Measurements from ENCODE around the gene ZNF831. TPM values are rescaled to one million over a fixed set of nuclear protein-coding genes. Genes with fewer than 3 reads are reported as not detected.

ZNF831 gene
- total RNA-seq, 1 donor from 2014 or later = not detected

DNA sequence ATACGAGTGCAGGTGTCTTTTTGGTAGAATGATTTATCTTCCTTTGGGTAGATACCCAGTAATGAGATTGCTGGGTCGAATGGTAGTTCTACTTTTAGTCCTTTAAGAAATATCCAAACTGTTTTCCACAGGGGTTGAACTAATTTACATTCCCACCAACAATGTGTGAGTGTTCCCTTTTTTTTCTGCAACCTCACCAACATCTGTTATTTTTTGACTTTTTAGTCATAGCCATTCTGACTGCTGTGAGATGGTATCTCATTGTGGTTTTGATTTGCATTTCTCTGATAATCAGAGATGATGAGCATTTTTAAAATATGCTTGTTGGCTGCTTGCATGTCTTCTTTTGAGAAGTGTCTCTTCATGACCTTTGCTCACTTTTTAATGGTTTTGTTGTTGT is 1.9 kb upstream of the ZNF831 start:
- TF ChIP-seq EZH2 (IDR thresholded peaks at IDR 0.05; ENCODE audit: insufficient read depth, low read length) = no peak
- TF ChIP-seq, protein P1, sequence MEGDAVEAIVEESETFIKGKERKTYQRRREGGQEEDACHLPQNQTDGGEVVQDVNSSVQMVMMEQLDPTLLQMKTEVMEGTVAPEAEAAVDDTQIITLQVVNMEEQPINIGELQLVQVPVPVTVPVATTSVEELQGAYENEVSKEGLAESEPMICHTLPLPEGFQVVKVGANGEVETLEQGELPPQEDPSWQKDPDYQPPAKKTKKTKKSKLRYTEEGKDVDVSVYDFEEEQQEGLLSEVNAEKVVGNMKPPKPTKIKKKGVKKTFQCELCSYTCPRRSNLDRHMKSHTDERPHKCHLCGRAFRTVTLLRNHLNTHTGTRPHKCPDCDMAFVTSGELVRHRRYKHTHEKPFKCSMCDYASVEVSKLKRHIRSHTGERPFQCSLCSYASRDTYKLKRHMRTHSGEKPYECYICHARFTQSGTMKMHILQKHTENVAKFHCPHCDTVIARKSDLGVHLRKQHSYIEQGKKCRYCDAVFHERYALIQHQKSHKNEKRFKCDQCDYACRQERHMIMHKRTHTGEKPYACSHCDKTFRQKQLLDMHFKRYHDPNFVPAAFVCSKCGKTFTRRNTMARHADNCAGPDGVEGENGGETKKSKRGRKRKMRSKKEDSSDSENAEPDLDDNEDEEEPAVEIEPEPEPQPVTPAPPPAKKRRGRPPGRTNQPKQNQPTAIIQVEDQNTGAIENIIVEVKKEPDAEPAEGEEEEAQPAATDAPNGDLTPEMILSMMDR (IDR thresholded peaks at IDR 0.05; ENCODE audit: insufficient read depth, low read depth, low read length) = no peak

DNA sequence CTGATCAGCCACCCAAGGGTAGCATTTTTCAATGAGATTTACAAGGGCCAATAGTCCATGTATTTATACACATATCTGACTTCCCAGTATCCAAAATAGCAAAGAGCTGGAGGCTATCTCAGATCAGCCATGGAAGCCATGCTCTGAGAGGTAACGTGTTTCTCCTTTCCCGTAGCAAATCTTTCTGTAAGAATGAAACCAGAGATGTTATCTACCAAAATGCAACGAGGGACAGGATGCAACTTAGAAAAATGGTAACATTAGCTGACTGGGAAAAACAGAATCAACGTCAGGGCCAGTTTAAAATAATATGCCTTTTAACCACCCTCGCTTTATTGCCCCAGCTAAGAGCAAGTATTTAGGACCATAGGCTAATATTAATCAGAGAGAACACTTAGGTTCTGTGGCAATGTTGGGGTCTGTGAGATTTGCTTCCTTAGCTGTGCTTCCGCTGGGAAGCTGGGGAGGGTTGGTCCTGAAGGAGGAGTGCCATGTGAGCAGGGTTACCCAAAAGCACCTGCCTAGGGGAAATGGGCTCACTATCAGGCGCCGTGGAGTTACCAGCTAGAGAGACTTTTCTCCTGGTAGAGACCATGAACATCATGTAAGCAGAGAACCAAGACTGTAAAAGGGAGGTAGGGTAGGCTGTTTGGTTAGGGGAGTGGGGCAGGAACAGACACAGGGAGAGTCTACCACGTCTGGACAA is 1.2 kb downstream of the ZNF831 start:
- H3K4me2 ChIP-seq (ENCODE audit: low read length) = no peak overlapping the region
- H2AFZ ChIP-seq (ENCODE audit: low read depth, low read length) = no peak overlapping the region
- no peaks in the 10 kb centered on the region for H3K36me3 Mint-ChIP-seq (ENCODE audit: low read depth, unreplicated experiment)
- H3K4me1 ChIP-seq (ENCODE audit: insufficient read depth, low read length) = no peaks in the 10 kb centered on the region
- no peaks in the 10 kb centered on the region for H3K9me3 Mint-ChIP-seq (ENCODE audit: unreplicated experiment)
- no peaks in the 10 kb centered on the region for H3K79me2 ChIP-seq (ENCODE audit: insufficient read depth, low read length)
- H3K27ac ChIP-seq (ENCODE audit: low read depth, low read length) = no peak overlapping the region
- no peaks in the 10 kb centered on the region for H4K20me1 ChIP-seq (ENCODE audit: insufficient read depth, low read length)
- H3K27me3 ChIP-seq (ENCODE audit: insufficient read depth, low read length) = peaks cover 2% of the 10 kb centered on the region
- H3K36me3 ChIP-seq (ENCODE audit: insufficient read depth, low read length) = no peaks in the 10 kb centered on the region
- no peak for TF ChIP-seq EZH2 (IDR thresholded peaks at IDR 0.05; ENCODE audit: insufficient read depth, low read length)
- TF ChIP-seq, protein P1 (IDR thresholded peaks at IDR 0.05; ENCODE audit: insufficient read depth, low read depth, low read length) = no peak
- H3K9ac ChIP-seq (ENCODE audit: low read length) = no peak overlapping the region
- H3K4me3 ChIP-seq (ENCODE audit: insufficient read depth, low read depth, low read length) = no peak overlapping the region
- DNase-seq (ENCODE audit: low read depth) = no peak
- H3K27me3 Mint-ChIP-seq (ENCODE audit: low read depth, unreplicated experiment) = peaks cover 31% of the 10 kb centered on the region
- no peak for FAIRE-seq
- no peaks in the 10 kb centered on the region for H3K9me3 ChIP-seq (ENCODE audit: insufficient read depth, low read depth, low read length)
- H3K27ac Mint-ChIP-seq (ENCODE audit: unreplicated experiment) = no peak overlapping the region
- H3K4me3 Mint-ChIP-seq (ENCODE audit: unreplicated experiment) = no peak overlapping the region
- no peaks in the 10 kb centered on the region for H3K4me1 Mint-ChIP-seq (ENCODE audit: low read depth, unreplicated experiment)

More for the DNA sequence above, 1.9 kb upstream of the ZNF831 start:
- Mint-ChIP-seq H3K4me1 (ENCODE audit: low read depth, unreplicated experiment) (no peaks in the 10 kb centered on the region), H3K27me3 (ENCODE audit: low read depth, unreplicated experiment) (peaks cover 26% of the 10 kb centered on the region), H3K27ac (ENCODE audit: unreplicated experiment) (no peak overlapping the region), H3K36me3 (ENCODE audit: low read depth, unreplicated experiment) (no peaks in the 10 kb centered on the region), H3K4me3 (ENCODE audit: unreplicated experiment) (no peak overlapping the region), H3K9me3 (ENCODE audit: unreplicated experiment) (no peaks in the 10 kb centered on the region)
- Histone ChIP-seq H3K9ac (ENCODE audit: low read length) (no peak overlapping the region), H3K36me3 (ENCODE audit: insufficient read depth, low read length) (no peaks in the 10 kb centered on the region), H3K4me3 (ENCODE audit: insufficient read depth, low read depth, low read length) (no peak overlapping the region), H3K4me1 (ENCODE audit: insufficient read depth, low read length) (no peaks in the 10 kb centered on the region), H3K27me3 (ENCODE audit: insufficient read depth, low read length) (peaks cover 2% of the 10 kb centered on the region), H3K4me2 (ENCODE audit: low read length) (no peak overlapping the region), H3K27ac (ENCODE audit: low read depth, low read length) (no peak overlapping the region), H4K20me1 (ENCODE audit: insufficient read depth, low read length) (no peaks in the 10 kb centered on the region), H3K9me3 (ENCODE audit: insufficient read depth, low read depth, low read length) (no peaks in the 10 kb centered on the region), H3K79me2 (ENCODE audit: insufficient read depth, low read length) (no peaks in the 10 kb centered on the region), H2AFZ (ENCODE audit: low read depth, low read length) (no peak overlapping the region)
- DNase-seq (ENCODE audit: low read depth) = no peak
- FAIRE-seq = no peak

DNA sequence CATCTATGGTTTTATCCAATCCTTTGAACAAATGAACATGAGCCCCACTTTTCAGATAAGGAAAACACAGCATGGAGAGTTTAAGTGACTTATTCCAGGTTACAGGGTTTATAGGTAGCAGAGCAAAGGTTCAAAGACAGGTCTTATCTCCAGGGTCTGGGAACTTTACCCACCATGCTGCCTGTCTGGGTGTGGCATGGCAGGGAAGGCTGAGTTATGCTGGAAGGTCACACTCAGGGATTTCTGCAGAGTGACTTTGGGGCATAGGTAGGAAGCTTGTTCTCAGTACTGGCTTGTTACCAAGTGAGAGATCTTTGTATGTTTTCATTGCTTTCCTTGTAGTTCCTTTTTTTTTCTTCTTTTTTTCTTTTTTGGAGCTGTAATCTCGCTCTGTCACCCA is 1.8 kb downstream of the ZNF831 start:
- Histone ChIP-seq H3K27me3 (ENCODE audit: insufficient read depth, low read length) (peaks cover 2% of the 10 kb centered on the region), H3K9ac (ENCODE audit: low read length) (no peak overlapping the region), H4K20me1 (ENCODE audit: insufficient read depth, low read length) (no peaks in the 10 kb centered on the region), H3K4me2 (ENCODE audit: low read length) (no peak overlapping the region), H3K27ac (ENCODE audit: low read depth, low read length) (no peak overlapping the region), H3K4me3 (ENCODE audit: insufficient read depth, low read depth, low read length) (no peak overlapping the region), H3K9me3 (ENCODE audit: insufficient read depth, low read depth, low read length) (no peaks in the 10 kb centered on the region), H2AFZ (ENCODE audit: low read depth, low read length) (no peak overlapping the region), H3K79me2 (ENCODE audit: insufficient read depth, low read length) (no peaks in the 10 kb centered on the region), H3K36me3 (ENCODE audit: insufficient read depth, low read length) (no peaks in the 10 kb centered on the region), H3K4me1 (ENCODE audit: insufficient read depth, low read length) (no peaks in the 10 kb centered on the region)
- no peak for TF ChIP-seq EZH2 (IDR thresholded peaks at IDR 0.05; ENCODE audit: insufficient read depth, low read length)
- TF ChIP-seq, protein P1 (IDR thresholded peaks at IDR 0.05; ENCODE audit: insufficient read depth, low read depth, low read length) = no peak
- DNase-seq (ENCODE audit: low read depth) (no peak), FAIRE-seq (no peak)
- peaks cover 31% of the 10 kb centered on the region for H3K27me3 Mint-ChIP-seq (ENCODE audit: low read depth, unreplicated experiment)
- H3K36me3 Mint-ChIP-seq (ENCODE audit: low read depth, unreplicated experiment) = no peaks in the 10 kb centered on the region
- H3K4me3 Mint-ChIP-seq (ENCODE audit: unreplicated experiment) = no peak overlapping the region
- no peaks in the 10 kb centered on the region for H3K4me1 Mint-ChIP-seq (ENCODE audit: low read depth, unreplicated experiment)
- H3K27ac Mint-ChIP-seq (ENCODE audit: unreplicated experiment) = no peak overlapping the region
- H3K9me3 Mint-ChIP-seq (ENCODE audit: unreplicated experiment) = no peaks in the 10 kb centered on the region

Measured in astrocyte (in vitro differentiated cells and primary cell).